Right forelimb (tissue), 1 donor: Measurements from ENCODE around the gene CBX5.
"Not testable (repeated sequence)": the region's sequence is repeated elsewhere in the genome, so short reads cannot be mapped to it uniquely, and the experiment has no call there.

Experiments
- DNase-seq: peaks from one replicate; pipeline ENCODE4 v3.0.0-alpha.2; 2018

The CBX5 gene

DNA sequence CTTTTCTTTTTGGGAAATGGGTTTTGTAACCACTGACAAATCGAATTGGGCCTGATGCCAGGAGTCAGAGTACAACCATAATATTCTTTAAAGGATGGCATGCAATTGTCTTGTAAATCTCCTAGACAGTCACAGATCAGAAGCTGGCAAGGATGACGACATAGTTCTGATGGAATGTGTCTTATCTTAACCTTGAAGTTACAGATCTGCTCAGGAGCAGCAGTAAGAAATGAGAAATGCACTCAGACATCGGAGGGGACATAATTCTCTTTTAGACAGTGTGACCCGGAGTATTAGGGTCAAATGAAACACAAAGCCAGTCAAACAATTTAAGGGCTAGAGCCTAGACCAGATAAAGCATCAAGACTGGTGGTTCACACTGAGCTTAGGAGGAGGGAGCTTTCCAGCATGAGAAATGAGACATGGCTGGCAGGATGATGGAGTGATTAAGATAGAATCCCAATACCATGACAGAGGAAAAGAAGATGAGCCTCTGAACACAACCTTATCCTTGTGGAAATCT is 17.5 kb downstream of the CBX5 start:
- DNase-seq = no peak

DNA sequence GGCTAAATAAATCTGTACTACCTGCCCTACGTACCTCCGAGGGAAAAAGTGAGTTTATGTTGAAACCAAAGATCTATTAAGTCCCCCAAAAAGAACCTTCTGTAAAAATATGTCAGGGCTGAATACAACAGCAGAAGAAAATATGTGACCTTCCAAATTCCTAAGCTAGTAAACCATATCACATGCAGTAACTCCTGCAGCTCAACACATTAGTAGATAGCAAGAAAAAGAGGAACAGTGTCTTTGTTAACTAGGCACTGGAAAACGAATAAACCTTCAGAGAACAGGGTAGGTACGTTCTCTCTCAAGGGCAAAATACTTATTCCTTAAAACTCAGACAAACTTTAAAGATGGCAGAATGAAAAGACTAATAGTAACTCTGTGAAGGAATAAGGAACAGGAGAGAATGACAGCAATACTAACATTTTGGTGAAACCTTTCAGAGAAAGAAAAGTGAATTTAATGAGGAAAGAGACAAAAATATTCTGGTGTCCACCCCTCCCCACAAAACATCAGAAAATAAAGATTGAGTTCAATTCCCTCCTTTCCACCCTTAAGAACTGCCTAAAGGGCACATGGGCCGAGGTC is 18.0 kb downstream of the CBX5 start:
- no peak for DNase-seq

DNA sequence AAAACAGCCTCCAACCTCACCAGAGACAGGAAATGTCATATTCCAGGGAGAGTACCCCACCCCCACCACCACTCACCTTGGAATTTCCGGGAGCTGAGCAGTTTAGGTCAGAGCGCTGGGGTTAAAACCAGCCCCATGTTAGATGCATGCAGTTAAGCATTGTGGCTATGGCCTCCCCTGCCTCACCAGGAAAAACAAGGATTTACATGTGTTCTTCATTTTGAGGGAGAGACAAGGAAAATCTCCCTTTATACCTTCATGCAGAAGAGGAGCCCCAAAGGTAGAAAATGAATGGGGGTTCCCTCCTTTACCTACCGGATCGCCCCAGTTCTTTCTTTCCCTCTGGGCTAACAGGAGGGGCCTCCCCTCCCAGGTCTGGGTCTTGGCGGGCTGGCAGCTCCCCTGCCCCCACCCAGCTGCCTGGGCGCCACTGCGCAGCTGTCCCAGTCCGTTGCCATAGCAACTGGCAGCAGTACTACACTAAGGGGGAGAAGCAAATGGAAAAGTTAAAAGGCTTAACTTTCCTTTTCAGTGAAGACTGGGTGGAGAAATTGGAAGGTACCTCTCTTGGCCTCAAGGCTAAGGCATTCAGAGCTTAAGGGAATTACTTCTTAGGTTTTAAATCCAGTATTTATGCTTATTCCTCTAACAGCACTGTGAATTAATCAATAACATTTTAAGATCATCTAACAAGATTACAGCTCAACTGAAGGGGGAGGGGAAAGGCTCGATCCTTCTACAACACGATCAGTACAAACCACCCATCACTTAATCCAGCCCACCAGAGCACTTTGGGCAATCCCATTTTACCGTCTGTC is 20.5 kb downstream of the CBX5 start:
- peak; percentile 91 for DNase-seq

DNA sequence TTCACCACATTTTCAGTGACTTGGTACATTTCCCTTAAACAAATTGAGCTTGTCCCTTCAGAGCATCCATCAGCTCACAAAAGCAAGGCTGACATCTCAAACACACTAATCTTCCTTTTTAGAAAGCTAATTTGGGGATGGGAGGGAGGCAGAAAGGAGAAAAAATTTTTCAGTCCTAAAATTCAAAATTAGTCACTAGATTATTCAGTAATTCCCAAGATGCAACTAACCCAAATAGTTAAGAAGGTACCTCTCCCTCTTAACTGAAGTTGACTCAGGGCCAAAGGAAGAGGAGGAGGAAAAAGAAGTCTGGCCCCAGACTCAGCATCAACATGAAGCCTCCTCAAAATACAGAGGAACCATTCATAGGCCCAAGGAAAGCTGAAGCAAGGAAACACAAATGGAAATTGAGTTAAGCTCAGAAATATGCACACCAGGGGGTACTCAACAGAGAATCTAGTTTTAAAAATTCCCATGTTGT is 21.7 kb downstream of the CBX5 start:
- DNase-seq = no peak

DNA sequence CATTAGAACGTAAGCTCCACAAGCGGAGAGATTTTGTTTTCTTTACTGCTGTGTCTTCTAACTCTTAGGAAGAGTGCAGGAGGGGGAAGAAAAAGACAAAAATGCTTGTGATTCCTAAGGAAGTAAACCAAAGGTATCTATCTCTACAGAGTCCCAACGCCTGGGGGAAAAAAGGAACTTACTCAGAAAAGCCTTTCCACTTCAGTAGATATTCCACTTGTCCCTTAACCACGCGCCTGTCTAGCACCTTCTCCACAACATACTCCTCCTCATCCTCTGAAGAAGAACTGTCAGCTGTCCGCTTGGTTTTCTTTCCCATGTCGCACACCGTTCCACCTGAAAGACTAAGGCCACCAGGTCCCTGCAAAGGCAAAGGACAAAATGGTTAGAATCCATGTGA is 22.6 kb downstream of the CBX5 start:
- no peak for DNase-seq

DNA sequence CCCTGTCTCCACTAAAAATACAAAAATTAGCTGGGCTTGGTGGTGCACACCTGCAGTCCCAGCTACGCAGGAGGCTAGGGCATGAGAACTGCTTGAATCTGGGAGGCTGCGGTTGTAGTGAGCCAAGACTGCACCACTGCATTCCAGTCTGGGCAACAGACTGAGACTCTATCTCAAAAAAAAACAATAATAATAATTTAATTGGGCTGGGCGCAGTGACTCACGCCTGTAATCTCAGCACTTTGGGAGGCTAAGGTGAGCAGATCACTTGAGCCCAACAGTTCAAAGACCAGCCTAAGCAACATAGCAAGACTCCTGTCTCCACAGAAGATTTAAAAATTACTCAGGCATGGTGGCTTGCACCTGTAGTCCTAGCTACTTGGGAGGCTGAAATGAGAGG is 26.7 kb downstream of the CBX5 start:
- no peak for DNase-seq

DNA sequence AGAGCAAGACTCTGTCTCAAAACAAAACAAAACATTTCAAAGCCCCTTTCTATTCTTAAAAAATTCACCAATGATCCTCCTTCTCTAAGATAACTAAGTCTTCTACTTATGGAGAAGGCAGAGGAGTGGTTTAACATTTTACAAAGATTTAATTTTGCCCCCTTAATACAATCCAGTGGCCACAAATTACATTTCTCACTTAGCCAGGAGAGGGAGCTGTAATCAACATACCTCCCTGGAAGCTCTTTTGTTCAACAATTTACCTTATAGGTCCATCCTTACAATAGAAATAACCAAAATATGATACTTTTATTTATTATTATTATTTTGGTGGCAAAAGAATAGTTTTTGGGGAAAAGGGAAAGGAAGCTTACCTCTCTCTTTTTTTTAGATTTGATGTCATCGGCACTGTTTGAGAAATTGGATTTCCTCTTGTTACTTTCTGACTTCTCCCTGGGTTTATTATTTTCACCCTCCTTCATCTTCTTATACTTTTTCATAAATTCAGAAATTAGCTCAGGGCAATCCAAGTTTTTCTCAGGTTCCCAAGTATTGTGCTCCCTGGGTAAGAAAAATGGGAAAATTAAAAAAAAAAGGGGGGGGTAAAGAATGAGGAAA is 28.1 kb downstream of the CBX5 start:
- DNase-seq = no peak

DNA sequence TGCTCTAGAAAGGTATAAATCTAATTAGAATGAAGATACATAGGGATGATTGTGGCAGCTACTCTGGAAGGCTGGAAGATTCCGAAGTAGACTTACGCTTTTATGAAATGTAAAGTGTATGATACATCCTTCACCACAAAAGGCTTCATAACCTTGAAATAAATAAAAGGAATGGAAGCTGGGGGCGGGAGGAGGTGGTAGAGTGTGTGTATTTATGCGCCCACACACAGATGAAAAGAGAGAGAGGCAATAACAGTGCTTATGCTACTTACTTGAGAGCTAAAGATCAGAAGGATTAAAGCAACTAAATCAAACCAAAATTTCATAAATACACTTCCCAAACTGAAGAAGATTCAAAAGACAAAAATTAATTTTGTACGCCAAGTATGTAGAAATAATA is 30.4 kb downstream of the CBX5 start:
- no peak for DNase-seq

DNA sequence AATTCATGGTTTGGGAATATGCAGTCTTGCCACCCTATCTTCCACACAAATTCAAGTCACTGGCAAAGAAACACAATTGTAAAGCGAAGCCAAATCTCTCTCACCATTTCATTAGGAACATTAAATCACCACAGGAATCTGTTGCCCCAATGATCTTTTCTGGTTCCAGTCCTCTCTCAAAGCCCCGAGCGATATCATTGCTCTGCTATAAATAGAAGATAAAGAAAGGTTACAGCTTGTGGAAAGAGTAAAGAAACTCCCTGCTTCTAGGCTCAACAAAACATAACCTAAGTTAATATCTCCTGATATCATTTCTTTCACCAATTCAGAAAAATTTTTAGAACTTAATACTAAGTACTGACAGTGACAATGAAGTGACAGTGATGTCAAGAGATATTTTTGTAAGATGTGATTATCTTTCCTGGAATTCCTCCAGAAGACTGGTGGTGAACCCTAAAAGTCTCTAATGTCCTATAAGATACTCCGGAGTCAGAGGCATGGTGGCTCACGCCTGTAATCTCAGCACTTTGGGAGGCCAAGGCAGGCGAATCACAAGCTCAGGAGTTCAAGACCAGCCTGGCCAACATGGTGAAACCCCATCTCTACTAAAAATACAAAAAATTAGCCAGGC is 33.8 kb downstream of the CBX5 start:
- DNase-seq = no peak

DNA sequence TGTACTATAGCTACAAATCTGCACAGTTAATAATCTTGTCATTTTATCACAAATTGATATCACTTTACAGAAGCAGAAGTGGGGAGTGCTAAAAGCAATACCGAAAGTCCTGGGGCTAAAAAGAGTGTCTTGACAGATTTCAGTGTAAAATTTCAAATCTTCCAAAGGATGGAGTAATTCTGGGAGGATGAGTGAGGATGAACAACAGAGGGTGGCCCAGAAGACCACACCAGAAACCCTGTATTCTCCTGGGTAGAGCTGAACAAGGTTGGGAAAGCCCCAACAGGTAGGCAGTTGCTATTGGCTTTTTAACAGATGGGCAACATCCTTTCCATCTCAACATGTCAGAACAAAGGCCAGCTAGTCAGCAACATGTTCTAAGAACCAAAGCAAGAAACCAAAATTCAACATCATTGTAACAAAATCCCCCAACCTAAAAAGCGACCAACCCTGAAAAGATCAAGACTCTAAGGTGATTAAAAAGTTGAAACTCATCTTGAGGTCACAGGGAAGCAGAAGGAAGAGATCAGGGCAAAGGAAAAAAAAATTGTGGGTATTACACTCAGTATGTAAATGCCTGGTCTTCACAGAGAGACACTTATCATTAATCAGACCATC is 38.8 kb downstream of the CBX5 start:
- no peak for DNase-seq

DNA sequence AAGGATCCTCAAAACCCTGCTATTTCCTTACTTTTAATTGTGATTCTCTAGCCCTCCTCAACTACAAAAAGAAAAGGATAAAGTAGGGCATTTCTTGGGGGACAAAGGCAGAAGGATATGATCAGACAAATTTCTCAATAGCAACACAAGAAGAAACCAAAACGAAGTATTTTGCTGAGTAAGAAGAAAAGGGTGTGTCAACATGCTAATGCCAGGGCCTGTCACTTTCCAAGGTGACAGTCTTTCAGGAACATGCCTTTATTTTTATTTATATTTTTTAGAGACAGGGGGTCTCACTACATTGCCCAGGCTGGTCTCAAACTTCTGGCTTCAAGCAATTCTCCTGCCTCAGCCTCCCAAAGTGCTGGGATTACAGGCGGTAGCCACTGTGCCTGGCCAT is 39.8 kb downstream of the CBX5 start:
- no peak for DNase-seq

DNA sequence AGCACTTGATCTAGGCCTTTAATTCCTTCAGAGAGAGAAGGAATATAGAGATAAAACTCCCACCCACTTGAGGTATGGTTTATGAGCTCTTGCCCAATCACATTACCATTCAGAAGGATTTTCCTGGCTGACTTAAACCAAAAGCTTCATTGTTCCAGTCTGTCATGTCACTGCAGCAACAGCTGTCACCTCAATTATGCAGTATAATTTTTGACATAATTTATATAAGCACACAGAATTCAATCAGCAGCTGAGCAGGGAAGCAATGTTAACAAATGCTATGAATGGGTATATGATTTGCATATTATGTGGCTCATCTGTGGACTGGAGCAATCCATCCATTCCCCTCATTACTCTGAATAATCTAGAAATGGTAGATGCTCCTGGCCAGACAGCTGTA is 40.3 kb downstream of the CBX5 start:
- no peak for DNase-seq

DNA sequence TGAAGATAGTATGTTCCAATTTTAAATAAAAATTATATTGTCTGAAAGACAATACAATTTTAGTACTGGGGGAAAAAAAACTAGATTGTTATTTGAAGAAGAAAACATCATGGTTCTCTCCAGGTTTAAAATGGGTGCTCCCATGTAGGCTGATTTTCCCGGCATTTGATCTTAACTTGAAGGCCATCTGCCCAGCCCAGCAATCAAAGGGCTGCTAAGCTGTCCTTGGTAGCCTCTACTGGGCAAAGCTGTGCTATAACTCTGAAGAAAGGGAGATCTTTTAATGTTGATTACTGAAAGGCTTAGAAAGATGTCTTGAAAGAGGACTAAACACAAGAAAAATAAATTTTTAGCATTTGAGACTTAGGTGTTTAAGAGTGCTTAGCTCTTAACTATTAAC is 41.4 kb downstream of the CBX5 start:
- no peak for DNase-seq

DNA sequence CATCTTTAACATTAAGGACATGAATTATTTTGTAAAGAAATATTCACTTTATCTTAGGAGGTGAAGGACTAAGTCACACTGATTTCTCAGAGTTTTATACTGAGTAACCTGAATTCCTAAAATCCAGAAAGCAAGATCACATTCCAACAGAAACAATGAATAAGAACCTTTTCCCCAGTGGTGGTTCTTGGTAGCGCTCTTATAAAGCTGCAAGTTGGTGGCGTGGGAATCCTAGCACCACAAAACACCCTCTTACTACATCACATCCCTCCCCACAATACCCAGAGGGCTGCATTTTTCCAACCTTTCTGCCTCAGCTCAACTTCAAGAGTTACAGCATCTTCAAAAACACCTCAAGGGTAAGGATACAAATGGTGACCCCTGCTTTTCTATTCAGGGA is 47.1 kb downstream of the CBX5 start:
- DNase-seq = no peak

DNA sequence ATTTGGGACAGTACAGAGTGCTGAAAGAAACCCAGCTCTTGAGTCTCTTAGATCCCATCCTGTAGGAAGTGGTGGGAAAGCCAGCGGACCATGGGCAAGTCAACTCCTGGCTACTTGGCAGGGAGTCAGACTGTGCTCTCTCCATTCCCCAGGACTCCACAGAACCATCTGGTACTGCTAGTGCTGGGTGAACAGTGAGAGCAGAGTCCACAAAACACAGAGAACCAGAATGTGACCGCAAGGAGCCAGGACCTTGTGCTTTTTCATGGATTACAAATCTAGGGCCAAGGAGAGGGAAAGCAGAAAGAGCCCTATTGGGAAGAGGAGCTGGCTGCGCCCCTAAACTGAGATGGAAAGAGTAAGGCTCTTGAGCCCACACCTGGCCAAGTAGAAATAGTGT is 48.7 kb downstream of the CBX5 start:
- not testable (repeated sequence) for DNase-seq

DNA sequence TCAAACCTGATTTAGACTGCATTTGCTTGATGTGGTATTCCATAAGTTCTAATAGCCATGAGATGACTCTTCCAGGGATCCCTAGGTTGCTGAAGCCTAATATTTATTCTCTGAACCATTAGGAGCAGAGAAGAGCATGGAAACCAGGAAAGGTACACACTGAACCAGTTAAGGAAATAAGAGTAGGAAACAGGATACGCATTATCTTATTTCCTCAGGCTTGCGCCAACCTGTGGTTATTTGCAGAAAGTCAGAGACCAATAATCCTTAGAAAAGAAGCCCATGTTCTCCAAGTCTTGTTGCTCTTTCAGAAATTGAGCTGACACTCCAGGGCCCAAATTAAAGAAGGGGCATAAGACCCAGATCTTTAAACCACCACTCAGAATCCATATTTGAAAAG is 49.4 kb downstream of the CBX5 start:
- no peak for DNase-seq

DNA sequence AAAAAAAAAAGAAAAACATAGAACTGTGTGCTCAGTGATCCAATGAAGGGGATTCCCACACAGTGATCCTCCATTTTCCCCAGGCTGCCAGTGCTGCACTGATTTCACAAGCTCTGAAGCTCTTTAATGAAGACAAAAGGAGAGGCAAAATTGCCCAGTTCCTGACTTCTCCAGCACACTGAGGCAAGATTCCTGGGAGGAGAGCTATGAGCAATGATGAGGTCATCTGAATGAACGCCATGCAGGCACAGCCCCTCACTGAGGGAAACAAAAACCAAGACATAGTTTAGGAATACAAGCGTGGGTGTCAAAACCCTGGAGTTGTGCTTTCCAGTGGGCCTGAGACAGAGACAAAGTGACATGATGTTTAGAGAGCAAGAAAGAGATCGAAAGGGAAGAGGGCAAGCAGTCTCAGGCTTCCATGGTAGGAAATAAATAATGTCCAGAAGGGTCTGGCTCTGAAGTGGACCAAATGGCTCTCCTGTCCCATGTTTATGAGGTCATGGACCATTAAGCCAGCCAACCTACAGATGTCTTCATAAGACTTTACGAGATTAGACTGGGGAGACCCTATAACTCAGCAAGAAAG is 50.2 kb downstream of the CBX5 start:
- no peak for DNase-seq

DNA sequence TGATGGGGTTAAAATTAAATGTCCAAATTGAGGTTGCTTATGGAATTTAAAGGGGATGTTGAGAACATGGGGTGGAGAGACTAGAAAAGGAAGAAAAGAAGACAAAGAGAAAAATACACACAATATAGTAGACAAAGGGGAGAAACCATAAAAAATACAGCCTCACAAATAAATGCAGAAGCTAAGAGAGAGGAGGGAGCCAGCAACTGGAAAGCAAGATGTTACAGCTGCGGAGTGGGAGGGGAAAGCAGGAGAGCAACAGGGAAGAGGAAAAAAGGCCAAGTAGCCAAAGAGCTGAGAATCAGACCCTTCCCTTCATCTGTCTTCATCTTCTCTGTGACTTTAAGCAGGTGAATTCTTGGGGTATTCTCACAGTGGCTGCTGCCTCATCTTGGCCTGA is 51.5 kb downstream of the CBX5 start:
- DNase-seq = no peak

DNA sequence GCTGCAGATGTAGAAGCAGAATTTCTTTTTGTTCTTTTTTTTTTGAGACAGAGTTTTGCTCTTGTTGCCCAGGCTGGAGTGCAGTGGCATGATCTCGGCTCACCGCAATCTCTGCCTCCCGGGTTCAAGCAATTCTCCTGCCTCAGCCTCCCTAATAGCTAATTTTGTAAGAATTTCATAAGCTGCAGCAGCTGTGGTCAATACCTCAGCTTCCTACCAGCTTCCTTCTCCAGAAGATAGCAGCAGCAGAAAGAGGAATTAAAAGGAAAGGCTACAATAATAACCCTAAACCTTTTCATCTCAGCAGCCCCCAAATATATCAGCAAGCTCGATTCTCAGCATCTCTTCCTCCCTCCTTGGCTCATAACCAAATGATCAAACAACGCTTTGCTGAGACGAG is 52.0 kb downstream of the CBX5 start:
- not testable (repeated sequence) for DNase-seq

DNA sequence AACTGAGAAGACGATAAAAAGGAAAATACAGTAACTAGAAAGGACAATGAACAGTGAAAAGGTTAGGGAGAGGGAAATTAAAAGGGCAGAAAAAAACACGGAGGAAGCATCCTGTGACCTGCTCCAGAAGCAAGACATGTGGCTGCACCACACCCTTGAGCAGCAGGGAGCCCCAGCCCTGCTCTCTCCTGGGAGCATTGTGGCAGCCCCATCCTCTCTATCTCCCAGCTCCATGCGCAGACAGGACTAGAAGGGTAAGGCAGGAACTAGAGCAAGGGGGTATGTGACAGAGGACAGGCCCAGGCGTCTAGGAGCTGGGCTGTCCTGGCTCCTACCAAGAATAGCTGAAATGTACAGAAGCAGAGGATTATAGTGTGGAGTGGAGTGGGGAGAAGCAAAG is 52.5 kb downstream of the CBX5 start:
- no peak for DNase-seq

DNA sequence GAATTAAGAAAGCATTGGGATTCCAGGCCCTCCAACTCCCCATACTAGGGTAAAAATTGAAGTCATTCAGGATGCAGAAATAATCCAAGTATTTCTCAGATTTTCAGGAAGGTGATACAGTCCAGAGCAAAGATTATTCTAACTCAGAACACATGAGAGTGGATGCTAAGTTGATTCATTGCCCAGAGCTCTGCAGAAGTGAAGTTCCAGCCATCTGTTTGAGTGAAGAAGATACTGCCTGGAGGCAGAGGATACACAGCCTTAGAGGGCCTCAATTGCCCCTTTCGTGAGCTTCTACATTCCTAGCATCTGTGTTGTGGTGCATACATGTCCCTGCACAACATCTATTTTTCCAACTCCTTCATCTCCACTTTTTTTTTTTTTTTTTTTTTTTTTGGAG is 54.3 kb downstream of the CBX5 start:
- no peak for DNase-seq

DNA sequence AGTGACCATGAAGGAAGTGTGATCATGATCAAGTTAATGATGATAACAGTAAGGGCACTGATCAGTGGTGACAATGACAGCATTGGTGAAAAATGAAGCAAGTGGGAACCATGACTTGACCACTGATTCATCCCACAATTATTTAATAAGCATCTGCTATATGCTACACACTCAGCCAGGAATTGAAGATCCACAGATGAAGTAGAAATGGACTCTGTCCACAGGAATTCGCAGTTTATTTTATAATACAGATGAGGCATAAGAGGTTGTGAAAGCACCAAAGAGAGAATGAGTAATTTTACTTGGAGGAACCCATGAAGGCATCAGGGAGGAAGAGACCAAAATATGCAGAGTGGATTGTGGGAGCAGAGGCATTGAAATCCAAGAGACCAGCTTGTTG is 57.3 kb downstream of the CBX5 start:
- no peak for DNase-seq
